Stimulated activated CD4-positive, alpha-beta T cell treated with anti-CD3 and anti-CD28 coated beads, TNF-alpha, amount 100 ng/mL, for 48 hours (primary cell): ENCODE data around the gene GUSB.
A peak's percentile ranks its signal among the peaks of the same experiment; 100 is the strongest.
"Not testable (repeated sequence)": the region's sequence is repeated elsewhere in the genome, so short reads cannot be mapped to it uniquely, and the experiment has no call there.

Source experiments
- DNase-seq, 3 donors: peaks; one replicate each; pipeline ENCODE4 v3.0.0-alpha.2; 2020; ENCODE audit warnings: low read depth in 3 of 3

Gene GUSB

DNA sequence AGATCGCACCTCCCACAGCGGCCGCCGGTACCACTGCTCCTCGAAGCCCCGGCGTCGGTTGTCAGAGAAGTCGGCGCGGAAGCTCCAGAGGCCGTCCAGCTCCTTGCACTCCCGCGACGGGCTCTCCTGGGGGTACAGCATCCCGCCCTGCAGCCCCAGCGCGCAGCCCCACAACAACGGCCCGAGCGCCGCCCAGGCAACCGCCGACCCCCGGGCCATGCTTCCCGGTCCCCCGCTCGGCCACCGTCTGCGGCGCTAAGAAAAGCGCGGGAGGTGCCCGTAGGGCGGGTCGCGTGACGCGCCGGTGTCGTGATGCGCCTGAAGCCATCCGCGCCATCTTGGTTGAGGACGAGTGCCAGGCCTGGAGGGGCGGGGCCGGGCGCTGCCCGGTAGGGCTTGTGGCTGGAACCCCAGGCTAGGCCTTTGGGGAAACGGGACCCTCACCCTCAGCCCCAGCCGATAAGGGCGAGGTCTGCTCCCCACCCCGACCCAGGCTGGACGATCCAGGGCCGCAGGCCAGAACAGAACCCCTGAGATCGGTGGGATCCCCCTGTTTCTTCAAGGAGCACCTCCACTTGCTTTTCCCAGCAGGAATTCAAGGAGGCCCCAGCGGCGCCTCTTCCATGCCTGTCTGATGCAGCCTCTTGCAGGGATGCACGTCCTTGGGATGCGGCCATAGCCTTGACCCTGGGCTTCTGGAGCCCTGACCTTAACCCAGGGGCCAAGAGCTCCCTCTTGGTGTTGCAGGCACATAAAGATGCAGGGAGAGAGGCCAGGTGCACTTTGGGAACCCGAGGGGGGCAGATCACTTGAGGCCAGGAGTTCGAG, at the start of gene GUSB:
Gene GUSB, minus strand, starts transcription at position 249 of the 828 bp plus-strand sequence. Its CDS starts 30 bp downstream, at position 219.
- DNase-seq: peak; percentile 84 to 87 (median 87)

DNA sequence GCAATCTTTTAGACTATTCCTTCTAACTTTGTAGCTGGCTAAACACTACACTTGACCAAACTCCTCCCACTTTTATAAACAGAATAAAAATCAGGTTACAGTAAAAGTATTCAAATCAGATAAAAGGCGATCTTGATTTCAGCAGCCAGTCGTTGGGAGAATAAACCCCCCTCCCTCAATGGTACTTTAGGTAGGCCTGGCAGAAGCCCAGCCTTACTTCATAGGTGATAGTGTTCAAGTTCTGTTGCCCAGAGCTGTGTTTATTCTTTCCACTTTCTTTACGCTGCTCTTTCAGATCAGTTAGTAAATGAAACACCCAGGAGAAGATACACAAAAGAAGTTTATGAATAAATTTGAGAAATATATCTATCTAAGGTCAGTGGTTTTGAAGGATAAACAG, 46.3 kb upstream of the GUSB start:
- not testable (repeated sequence) for DNase-seq

DNA sequence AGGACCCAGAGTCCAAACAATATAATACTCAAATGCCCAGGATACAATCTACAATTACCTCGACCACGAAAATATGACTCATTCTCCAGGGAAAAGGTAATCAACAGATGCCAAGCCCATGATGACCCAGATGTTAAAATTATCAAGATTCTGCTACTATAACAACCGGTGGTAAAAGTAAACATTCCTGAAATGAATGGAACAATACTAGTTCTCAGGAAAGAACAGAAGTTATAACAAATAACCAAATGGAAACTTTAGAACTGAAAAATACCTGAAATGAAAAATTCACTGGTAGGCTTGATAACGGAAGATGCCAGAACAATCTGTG, 34.1 kb upstream of the GUSB start:
- DNase-seq: no peak

DNA sequence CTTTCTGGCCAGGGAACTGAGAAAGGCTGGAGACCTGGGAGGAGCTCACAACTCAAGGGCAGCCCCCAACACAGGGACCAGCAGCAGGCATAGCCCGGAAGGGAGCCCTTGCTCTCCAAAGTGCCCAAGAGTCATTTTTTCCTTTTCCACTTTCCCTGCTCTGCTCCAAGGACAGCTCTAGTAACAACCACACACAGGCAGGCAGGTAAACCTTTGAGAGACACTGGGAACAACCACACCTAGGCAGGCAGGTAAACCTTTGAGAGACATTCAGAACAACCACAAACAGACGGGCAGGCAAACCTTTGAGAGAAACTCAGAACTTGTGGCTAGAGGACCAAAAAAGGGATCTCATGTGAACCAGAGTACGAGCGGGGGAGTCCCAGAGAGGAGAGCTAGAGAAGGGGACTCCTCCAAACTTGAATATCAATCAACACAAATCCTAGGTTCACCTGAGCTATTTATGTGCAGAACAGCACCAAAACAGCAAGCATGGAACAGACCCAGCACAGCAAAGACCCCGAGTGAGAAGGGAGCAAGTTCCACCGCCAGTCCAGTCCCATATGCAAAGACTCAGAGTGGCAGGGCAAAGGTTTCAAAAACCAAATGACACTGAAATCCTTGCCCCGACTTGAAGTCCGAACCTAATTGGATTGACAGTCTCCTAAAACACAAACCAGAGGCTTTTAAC, 33.6 kb upstream of the GUSB start:
- no peak for DNase-seq

DNA sequence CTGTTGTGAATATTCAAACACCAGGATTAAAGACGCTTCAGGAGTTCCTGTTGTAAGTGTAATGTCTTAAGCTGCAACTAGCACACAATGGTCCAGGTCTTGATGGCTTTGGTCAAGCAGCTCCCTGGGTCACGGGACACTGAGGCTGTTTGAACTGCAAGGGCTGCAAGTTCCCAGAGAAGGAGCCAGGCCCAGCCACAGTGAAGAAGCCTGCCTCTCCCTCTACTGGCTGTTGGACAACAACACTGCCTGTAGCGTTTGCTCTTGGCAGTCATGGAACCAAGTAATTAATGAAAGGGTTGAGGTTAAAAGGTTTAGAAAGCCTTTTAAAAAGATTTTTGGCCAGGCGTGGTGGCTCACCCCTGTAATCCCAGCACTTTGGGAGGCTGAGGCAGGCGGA, 31.9 kb upstream of the GUSB start:
- DNase-seq: no peak

DNA sequence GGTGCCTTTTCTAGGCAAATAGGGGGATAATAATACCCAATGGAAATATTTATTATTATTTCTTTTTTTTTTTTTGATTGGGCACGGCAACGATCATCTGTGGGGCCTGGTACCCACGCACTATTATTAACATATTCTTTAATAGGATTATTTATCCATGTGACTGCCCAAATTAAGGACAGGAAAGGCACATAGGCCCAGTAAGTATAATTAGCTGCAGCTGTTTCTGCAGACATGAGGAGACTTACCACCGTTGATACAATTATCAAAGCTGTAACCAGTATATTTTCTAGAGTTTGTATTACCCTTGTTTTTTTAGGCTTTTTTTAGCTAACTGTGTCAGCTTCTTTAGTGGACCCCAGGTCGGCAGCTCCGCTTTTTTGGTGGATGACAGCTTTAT, 25.2 kb upstream of the GUSB start:
- no peak for DNase-seq

DNA sequence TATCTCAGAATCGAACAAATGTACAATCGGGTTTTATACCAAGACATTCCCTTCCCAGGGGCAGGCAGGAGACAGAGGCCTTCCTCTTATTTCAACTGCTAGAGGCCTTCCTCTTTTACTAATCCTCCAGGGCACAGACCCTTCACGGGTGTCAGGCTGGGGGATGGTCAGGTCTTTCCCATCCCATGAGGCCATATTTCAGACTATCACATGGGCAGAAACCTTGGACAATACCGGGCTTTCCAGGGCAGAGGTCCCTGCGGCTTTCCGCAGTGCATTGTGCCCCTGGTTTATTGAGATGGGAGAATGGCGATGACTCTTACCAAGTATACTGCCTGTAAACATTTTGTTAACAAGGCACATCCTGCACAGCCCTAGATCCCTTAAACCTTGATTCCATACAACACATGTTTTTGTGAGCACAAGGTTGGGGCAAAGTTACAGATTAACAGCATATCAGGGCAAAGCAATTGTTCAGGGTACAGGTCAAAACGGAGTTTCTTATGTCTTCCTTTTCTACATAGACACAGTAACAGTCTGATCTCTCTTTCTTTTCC, 23.2 kb upstream of the GUSB start:
- DNase-seq: not testable (repeated sequence)

DNA sequence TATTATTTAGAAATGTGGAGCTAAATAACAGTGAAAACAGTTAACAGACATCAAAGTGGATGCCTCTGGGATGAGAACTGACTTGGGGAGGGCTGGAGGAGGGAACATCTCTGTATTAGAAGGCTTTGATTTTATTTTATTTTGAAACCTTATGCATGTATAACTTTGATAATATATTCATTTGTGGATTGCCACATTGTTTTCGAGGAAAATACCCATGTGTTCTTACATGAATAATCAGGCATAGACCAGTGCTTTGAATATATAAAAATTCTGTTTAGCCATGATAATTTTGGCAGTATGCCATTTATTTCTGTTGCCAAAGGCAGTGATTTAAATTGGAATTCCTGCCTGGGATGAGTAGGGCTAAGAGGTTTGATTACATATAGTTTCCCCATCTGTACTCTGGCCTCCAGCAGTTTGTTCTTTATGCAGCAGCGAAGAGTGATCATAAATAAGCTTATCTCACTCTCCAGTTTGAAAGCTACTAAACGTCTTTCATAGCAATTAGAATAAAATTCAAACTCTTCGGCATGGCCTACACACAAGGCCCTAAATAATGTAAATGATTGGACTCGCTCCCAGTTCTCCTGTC, 18.9 kb upstream of the GUSB start:
- DNase-seq: not testable (repeated sequence)

DNA sequence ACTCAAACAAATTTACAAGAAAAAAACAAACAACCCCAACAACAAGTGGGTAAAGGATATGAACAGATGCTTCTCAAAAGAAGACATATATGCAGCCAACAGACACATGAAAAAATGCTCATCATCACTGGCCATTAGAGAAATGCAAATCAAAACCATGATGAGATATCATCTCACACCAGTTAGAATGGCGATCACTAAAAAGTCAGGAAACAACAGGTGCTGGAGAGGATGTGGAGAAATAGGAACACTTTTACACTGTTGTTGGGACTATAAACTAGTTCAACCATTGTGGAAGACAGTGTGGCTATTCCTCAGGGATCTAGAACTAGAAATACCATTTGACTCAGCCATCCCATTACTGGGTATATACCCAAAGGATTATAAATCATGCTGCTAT, 13.0 kb upstream of the GUSB start:
- DNase-seq: not testable (repeated sequence)

DNA sequence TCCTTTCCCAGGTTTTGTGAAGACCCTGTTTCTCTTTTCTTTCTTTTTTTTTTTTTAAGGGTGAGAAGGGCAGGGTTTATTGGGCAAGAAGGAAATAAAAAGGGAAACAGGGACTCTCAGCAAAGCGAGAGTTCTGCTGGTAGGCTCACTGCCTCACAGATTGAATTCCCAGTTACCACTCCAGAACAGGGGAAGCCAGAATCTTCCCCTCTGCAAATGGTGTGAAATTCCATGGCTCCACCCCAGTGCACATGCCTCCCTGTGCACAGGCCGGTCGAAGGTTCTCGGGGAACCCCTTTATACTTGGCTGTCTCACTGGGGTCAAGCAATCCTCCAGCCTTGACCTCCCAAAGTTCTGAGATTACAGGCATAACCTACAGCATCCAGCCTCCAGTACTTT, 10.5 kb upstream of the GUSB start:
- no peak for DNase-seq

DNA sequence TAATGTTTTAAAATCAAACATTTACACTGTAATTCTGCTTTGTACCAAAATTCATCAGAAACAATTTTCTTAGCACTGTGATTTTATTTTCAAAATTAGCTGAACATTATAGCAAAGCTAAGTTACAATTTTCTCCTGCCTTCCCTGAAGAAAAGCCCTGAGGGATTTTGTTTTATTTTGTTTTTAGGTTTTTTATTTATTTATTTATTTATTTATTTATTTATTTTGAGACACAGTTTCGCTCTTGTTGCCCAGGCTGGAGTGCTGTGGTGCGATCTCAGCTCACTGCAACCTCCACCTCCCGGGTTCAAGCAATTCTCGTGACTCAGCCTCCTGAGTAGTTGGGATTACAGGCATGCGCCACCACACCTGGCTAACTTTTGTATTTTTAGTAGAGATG, 9.8 kb upstream of the GUSB start:
- DNase-seq: not testable (repeated sequence)

DNA sequence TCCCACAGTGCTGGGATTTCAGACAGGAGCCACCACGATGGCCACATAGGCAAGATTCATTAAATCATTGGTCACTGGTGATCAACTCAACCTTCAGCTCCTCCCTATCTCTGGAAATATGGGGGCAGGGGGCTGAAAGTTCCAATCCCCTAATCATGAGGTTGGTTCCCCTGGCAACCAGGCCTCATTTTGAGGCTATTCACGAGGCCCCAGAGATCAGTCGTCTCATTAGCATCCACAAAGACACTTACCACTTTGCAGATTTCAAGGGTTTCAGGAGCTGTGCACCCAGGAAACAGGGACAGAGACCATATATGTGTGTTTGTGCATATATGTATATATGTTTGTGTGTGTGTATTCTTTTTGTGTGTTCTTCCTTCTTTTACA, 7.7 kb upstream of the GUSB start:
- no peak for DNase-seq

DNA sequence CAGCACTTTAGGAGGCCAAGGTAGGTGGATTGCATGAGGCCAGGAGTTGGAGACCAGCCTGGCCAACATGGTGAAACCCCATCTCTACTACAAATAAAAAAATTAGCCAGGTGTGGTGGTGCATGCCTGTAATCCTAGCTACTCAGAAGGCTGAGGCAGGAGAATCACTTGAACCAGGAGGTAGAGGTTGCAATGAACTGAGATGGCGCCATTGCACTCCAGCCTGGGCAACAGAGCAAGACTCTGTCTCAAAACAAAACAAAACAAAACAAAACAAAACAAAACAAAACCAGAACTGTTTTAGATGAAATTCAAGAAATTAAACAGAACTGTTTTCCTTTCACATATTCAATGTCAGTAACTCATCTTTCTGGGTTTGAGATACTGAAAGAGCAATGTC, 6.5 kb upstream of the GUSB start:
- DNase-seq: not testable (repeated sequence)

DNA sequence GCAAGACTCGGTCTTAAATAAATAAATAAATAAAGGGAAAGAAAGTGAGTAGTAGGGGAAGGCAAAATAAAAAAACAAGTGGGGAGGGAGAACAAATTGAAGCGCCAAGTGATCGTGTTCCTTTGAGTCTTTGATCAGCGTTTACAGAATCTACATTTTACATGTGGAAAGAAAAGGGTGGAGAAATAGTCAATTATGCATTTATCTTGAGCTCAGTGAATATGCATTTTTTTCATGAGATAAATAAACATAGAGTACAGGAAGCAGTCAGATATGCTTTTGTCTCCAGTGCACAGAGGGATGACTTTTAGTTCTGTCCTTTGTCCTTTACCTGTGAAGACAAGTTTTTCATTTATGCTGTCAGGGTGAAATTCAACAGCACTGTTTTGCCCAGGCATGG, 6.1 kb upstream of the GUSB start:
- no peak for DNase-seq

DNA sequence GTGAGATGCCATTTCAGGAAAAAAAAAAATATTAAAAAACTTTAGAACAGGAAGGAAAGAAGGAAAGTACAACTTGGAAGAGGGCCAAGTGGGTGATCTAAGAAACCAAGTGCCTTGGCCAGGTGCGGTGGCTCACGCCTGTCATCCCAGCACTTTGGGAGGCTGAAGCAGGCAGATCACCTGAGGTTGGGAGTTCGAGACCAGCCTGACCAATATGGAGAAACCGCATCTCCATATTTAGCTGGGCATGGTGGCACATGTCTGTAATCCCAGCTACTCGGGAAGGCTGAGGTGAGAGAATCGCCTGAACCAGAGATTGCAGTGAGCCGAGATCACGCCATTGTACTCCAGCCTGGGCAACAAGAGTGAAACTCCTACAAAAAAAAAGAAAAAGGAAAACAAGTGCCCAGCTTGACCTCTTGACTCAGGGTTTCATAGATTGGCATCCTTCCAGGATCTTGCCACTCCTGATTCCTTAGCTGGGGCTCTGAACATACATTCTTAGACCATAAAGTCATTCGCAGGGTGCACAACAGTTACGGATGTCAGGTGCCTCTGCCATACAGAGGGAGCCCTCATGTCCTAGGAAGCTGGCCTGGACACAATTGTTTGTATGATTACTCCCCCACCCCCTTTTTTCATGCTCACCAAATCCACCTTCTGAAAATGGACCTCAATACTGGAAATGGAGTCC, 2.1 kb upstream of the GUSB start:
- DNase-seq: no peak

DNA sequence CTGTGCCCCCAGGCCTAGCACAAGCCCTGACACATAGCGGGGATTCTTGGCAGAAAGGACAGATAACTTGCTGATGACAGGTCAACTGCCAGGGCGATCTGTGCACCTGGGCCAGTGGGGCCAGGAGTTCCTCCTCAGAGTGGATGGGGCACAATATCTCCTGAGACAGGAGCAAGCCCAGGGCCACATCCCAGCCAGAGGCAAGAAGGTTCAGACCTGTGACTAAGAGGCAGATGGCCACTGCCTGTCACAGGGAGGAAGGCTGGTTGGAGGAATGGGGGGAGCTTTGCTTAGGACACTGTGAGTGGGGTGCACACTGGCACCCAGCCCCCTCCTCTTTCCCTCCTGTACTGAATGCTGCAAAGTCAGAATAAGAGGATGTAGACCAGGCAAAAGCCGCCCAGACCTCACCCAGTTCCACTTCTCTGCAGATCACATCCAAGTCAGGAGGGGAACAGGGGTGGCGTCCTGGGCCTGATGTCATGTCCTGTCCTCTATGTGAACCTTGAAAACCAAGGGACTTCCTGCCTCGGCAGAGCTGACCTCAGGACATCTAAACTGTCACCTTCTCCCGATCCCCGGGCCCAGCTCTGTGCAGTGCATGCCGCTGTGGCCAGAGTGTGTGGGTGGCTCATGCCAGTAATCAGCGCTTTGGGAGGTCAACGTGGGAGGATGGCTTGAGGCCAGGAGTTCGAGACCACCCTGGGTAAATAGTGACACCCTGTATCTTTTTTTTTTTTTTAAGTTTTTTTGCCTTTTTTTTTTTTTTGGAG, 1.3 kb downstream of the GUSB start:
- peak; percentile 27 to 47 (median 29) for DNase-seq

DNA sequence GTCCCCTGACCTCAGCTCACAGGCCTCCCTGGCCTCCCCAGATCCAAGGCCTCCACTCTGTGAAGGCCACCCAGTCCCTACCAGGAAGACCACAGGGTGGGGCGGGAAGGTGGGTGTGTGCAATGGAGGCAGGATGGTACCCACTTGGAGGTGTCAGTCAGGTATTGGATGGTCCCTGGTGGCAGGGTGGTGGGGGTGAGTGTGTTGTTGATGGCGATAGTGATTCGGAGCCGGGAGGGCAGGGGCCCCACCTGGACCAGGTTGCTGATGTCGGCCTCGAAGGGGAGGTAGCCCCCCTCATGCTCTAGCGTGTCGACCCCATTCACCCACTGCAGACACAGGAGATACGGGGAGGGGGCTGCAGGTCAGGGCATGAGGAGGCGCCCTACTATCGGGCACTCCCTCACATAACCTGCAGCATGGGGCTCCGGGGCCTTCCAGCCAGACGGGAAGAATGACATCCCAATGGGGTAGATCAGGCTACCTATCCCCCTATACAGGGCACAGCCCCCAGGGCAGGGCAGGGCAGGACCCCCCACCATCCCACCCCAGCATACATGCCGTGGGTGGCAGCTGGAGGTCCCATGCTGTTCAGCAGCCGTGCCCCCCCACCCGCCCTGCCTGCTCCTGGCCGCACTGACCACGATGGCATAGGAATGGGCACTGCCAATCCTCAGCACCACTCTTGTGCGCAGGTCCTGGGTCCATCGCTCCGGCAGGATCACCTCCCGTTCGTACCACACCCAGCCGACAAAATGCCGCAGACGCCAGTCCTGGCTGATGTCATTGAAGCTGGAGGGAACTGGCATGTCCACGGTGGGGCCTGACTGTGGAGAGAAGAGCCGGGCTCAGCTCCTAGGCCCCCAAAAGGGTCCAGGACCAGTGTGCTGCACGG, 2.2 kb downstream of the GUSB start:
- no peak for DNase-seq

DNA sequence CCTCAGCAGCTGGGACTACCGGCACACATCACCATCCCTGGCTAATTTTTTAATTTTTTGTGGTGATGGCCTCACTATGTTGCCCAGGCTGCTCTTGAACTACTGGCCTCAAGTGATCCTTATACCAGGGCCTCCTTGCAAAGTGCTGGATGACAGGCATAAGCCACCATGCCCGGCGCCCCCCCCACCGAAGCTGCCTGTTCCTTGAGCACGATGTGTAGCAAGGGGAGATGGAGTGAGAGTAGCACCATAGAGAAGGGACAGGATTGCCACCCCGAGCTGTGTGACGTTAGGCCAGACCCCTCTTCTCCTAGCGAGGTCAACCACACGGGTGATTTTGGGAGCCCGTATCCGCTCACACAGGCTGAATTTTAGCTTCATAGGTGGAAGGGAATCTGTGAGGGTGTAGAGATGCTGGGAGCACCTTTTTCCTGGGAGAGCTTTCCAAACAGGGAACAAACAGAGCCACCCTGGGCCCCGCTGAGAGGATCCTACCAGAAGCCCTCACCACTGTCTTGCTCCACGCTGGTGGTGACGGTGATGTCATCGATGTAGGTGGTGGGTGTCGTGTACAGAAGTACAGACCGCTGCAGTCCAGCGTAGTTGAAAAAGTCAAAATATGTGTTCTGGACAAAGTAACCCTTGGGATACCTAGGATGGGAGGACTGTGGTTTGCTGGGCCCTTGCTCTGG, 3.0 kb downstream of the GUSB start:
- no peak for DNase-seq

DNA sequence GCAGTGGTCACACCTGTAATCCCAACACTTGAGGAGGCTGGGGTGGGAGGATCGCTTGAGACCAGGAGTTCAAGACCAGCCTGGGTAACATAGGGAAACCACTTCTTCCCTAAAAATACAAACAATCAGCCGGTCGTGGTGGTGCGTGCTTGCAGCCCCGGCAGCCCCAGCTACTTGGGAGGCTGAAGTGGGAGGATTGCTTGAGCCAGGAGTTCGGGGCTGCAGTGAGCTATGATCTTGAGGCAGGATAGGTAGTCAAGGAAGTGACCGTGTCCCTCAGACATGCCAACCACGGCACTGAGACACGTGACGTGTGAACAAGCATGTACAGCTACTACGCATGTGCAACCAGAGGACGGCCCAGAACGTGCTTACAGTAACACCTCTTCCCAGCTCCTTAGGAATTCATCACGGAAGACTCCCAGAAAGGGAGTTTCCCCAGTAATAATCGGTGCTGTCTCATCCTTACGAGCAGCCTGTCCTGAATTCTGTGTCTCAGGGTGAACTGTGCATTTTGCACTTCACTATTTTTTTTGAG, 5.3 kb downstream of the GUSB start:
- no peak for DNase-seq
